GM12878 (cell line): Measurements from ENCODE around the gene HIVEP3. TPM values are rescaled to one million over a fixed set of nuclear protein-coding genes. Genes with fewer than 3 reads are reported as not detected.

ENCODE experiments used
- CHD4 ChIP-seq: fragments of 200-600 bp; sonication (generic); IDR thresholded peaks from 2 replicates; pipeline ENCODE4 v1.6.1; 2016; ENCODE audit warnings: mild to moderate bottlenecking
- CREM ChIP-seq: IDR thresholded peaks from 2 replicates; pipeline ENCODE4 v1.6.1; 2014; ENCODE audit warnings: antibody characterized with exemption, low read depth
- E2F8 ChIP-seq: fragments of 450-650 bp; IDR thresholded peaks from 2 replicates; pipeline ENCODE4 v1.6.1; 2018; ENCODE audit warnings: mild to moderate bottlenecking, low read depth, moderate library complexity; ENCODE audit not compliant: partially characterized antibody
- GATAD2B ChIP-seq: fragments of 450-650 bp; conservative IDR thresholded peaks from 2 replicates; pipeline ENCODE4 v1.6.1; 2017; ENCODE audit warnings: low read depth, mild to moderate bottlenecking, moderate library complexity
- HDAC2 ChIP-seq: fragments of 200-600 bp; sonication (generic); IDR thresholded peaks from 2 replicates; pipeline ENCODE4 v1.6.1; 2017
- MLLT1 ChIP-seq: fragments of 450-650 bp; IDR thresholded peaks from 2 replicates; pipeline ENCODE4 v1.6.1; 2016; ENCODE audit warnings: mild to moderate bottlenecking
- MTA2 ChIP-seq: fragments of 450-650 bp; IDR thresholded peaks from 2 replicates; pipeline ENCODE4 v1.6.1; 2016; ENCODE audit warnings: low read depth, mild to moderate bottlenecking, moderate library complexity
- MTA3 ChIP-seq: IDR thresholded peaks from 2 replicates; pipeline ENCODE4 v1.6.1; 2012; ENCODE audit warnings: low read length, inconsistent platforms, borderline replicate concordance
- MYC ChIP-seq: IDR thresholded peaks from 2 replicates; pipeline ENCODE4 v1.6.1; 2011; ENCODE audit warnings: mild to moderate bottlenecking, low read length, moderate library complexity, inconsistent platforms; ENCODE audit not compliant: insufficient read depth, insufficient replicate concordance, insufficient read length, severe bottlenecking
- NFXL1 ChIP-seq: fragments of 450-650 bp; IDR thresholded peaks from 2 replicates; pipeline ENCODE4 v1.6.1; 2017; ENCODE audit warnings: antibody characterized with exemption, mild to moderate bottlenecking, borderline replicate concordance
- RAD51 ChIP-seq: fragments of 450-650 bp; IDR thresholded peaks from 2 replicates; pipeline ENCODE4 v1.6.1; 2016; ENCODE audit warnings: moderate library complexity, mild to moderate bottlenecking, inconsistent platforms
- SIX5 ChIP-seq: IDR thresholded peaks from 2 replicates; pipeline ENCODE4 v1.6.1; 2011; ENCODE audit warnings: mild to moderate bottlenecking, low read depth, low read length, moderate library complexity; ENCODE audit not compliant: severe bottlenecking
- SUZ12 ChIP-seq: fragments of 200-600 bp; sonication (generic); IDR thresholded peaks from one replicate; pipeline ENCODE4 v1.6.1; 2018; ENCODE audit warnings: antibody characterized with exemption, mild to moderate bottlenecking; ENCODE audit not compliant: unreplicated experiment
- polyA plus RNA-seq, 11 experiments: library from polyadenylated mRNA; depleted of rRNA in 4 of 11; unstranded in 6 of 11; stranded (reverse) in 5 of 11; fragments of >200 nt; fragmentation: Nextera tagmentation in 4 of 11; fragmentation: Illumina TruSeq in 1 of 11; extraction: Ambion mirVana in 4 of 11; extraction: Trizol in 1 of 11; gene quantifications; 1 replicate in 1 of 11; 2 replicates in 10 of 11; pipeline versions ENCODE4 v1.2.1 to v1.2.3, GENCODE V29; 2011 to 2016; ENCODE audit warnings: inconsistent platforms in 2 of 11, missing spikeins in 2 of 11, low read depth in 1 of 11
- total RNA-seq, 4 experiments: library from RNA; depleted of rRNA in 3 of 4; stranded (reverse); fragments of >200 nt in 3 of 4; fragmentation: Illumina TruSeq in 1 of 4; extraction: Trizol in 1 of 4; gene quantifications; 2 replicates each; pipeline versions ENCODE4 v1.2.1 to v1.2.3, GENCODE V29; 2013 to 2021
- TF ChIP-seq, protein P1 (sequence below): fragments of 450-650 bp; IDR thresholded peaks from 2 replicates; pipeline ENCODE4 v1.6.1; 2018; ENCODE audit warnings: borderline replicate concordance, mild to moderate bottlenecking; ENCODE audit not compliant: partially characterized antibody
- TF ChIP-seq, protein P2 (sequence below): fragments of 450-650 bp; IDR thresholded peaks from 2 replicates; pipeline ENCODE4 v1.6.1; 2017; ENCODE audit warnings: borderline replicate concordance
- TF ChIP-seq, protein P3 (sequence below): fragments of 450-650 bp; IDR thresholded peaks from 2 replicates; pipeline ENCODE4 v1.6.1; 2014; ENCODE audit warnings: mild to moderate bottlenecking
- TF ChIP-seq, protein P4 (sequence below): IDR thresholded peaks from 2 replicates; pipeline ENCODE4 v1.6.1; 2012; ENCODE audit warnings: mild to moderate bottlenecking, low read depth, low read length

Gene HIVEP3
- total and polyA plus RNA-seq, 10 of the 15 experiments (the other 5 are each of a cell fraction or from before 2014, with no cell fraction given): 1.8 to 13.6 (median 3.8) TPM

DNA sequence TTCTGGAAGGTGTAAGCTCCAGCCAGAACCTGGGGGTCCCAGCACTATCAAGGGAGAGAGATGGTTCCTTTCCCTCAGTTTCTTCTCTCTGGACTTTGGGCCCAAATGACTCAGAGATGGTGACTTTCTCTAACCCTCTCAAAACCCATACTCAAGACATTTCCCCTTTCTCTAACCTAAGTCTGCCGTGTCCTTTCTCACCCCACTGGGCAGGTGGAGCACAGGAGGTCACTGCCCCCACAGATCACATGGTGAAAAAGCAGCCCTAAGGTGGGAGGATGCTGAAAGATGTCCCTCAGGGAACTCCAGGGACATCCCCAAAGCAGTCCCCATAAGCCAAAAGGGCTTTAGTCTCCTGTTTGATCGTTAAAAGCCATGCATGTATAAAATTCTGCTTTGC, 173.7 kb downstream of the HIVEP3 start (continued):
- TF ChIP-seq MTA3 (no peak), MYC (no peak), E2F8 (no peak), HDAC2 (no peak), RAD51 (peak; percentile 78), SIX5 (no peak), NFXL1 (no peak), MTA2 (0 out of 2 replicates have a peak, but pooled peaks have one; percentile 39), CREM (peak; percentile 25; the same call in 1 of the 2 replicates), MLLT1 (no peak), GATAD2B (no peak; the same call in 1 of the 2 replicates), CHD4 (no peak), SUZ12 (no peak)
- TF ChIP-seq, protein P1, sequence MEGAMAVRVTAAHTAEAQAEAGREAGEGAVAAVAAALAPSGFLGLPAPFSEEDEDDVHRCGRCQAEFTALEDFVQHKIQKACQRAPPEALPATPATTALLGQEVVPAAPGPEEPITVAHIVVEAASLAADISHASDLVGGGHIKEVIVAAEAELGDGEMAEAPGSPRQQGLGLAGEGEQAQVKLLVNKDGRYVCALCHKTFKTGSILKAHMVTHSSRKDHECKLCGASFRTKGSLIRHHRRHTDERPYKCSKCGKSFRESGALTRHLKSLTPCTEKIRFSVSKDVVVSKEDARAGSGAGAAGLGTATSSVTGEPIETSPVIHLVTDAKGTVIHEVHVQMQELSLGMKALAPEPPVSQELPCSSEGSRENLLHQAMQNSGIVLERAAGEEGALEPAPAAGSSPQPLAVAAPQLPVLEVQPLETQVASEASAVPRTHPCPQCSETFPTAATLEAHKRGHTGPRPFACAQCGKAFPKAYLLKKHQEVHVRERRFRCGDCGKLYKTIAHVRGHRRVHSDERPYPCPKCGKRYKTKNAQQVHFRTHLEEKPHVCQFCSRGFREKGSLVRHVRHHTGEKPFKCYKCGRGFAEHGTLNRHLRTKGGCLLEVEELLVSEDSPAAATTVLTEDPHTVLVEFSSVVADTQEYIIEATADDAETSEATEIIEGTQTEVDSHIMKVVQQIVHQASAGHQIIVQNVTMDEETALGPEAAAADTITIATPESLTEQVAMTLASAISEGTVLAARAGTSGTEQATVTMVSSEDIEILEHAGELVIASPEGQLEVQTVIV: no peak
- TF ChIP-seq, protein P2, sequence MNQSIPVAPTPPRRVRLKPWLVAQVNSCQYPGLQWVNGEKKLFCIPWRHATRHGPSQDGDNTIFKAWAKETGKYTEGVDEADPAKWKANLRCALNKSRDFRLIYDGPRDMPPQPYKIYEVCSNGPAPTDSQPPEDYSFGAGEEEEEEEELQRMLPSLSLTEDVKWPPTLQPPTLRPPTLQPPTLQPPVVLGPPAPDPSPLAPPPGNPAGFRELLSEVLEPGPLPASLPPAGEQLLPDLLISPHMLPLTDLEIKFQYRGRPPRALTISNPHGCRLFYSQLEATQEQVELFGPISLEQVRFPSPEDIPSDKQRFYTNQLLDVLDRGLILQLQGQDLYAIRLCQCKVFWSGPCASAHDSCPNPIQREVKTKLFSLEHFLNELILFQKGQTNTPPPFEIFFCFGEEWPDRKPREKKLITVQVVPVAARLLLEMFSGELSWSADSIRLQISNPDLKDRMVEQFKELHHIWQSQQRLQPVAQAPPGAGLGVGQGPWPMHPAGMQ: no peak
- TF ChIP-seq, protein P3, sequence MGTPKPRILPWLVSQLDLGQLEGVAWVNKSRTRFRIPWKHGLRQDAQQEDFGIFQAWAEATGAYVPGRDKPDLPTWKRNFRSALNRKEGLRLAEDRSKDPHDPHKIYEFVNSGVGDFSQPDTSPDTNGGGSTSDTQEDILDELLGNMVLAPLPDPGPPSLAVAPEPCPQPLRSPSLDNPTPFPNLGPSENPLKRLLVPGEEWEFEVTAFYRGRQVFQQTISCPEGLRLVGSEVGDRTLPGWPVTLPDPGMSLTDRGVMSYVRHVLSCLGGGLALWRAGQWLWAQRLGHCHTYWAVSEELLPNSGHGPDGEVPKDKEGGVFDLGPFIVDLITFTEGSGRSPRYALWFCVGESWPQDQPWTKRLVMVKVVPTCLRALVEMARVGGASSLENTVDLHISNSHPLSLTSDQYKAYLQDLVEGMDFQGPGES: no peak
- TF ChIP-seq, protein P4, sequence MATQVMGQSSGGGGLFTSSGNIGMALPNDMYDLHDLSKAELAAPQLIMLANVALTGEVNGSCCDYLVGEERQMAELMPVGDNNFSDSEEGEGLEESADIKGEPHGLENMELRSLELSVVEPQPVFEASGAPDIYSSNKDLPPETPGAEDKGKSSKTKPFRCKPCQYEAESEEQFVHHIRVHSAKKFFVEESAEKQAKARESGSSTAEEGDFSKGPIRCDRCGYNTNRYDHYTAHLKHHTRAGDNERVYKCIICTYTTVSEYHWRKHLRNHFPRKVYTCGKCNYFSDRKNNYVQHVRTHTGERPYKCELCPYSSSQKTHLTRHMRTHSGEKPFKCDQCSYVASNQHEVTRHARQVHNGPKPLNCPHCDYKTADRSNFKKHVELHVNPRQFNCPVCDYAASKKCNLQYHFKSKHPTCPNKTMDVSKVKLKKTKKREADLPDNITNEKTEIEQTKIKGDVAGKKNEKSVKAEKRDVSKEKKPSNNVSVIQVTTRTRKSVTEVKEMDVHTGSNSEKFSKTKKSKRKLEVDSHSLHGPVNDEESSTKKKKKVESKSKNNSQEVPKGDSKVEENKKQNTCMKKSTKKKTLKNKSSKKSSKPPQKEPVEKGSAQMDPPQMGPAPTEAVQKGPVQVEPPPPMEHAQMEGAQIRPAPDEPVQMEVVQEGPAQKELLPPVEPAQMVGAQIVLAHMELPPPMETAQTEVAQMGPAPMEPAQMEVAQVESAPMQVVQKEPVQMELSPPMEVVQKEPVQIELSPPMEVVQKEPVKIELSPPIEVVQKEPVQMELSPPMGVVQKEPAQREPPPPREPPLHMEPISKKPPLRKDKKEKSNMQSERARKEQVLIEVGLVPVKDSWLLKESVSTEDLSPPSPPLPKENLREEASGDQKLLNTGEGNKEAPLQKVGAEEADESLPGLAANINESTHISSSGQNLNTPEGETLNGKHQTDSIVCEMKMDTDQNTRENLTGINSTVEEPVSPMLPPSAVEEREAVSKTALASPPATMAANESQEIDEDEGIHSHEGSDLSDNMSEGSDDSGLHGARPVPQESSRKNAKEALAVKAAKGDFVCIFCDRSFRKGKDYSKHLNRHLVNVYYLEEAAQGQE: no peak
